RWPE1 (cell line): ENCODE data around the gene CD6.

ENCODE experiments used
- CTCF ChIA-PET: fragments of 350-600 bp; sonication (Branson Sonifier 250); formaldehyde crosslinking; extraction: SDS; loops from one replicate; lab custom pipeline; 2021; lab: Yijun Ruan, JAX
- POLR2A ChIA-PET: fragments of 400-600 bp; formaldehyde crosslinking; extraction: SDS; loops from one replicate; lab custom pipeline; 2020; ENCODE audit warnings: antibody characterized with exemption; ENCODE audit not compliant: low non-redundant PET; lab: Yijun Ruan, JAX
- DNase-seq: peaks from one replicate; pipeline ENCODE4 v3.0.0; 2012; ENCODE audit warnings: low spot score
- H3K27ac ChIP-seq: fragments of 450-650 bp; 2 replicates; pipeline ENCODE4 v1.5.1; 2017
- CTCF ChIP-seq: fragments of 450-650 bp; conservative IDR thresholded peaks from 2 replicates; pipeline ENCODE4 v1.5.1; 2017; ENCODE audit warnings: low read depth, mild to moderate bottlenecking

CD6 gene

GRCh38 chr11:60924110-60924905 lies 47.2 kb upstream of the CD6 start, which contains the start of gene TMEM132A:
TMEM132A (plus strand) TSS chr11:60924460; CDS start chr11:60924634, 174 bp downstream.
- H3K27ac ChIP-seq, result peak within 1 kb of the TSS; percentile 70
- ChIA-PET CTCF (interaction anchor here (0.6 to 1.5 kb wide), 2 partner anchors 11 to 12 kb away, joined by 3 to 4 read pairs; no protein-coding TSS in a partner anchor), POLR2A (interaction anchor here (0.6 kb wide), 1 partner anchor 126 kb away, joined by 3 read pairs; no protein-coding TSS in a partner anchor)
- no peak for TF ChIP-seq CTCF
- peak; percentile 93 for DNase-seq

GRCh38 chr11:60924906-60925853 lies 46.3 kb upstream of the CD6 start:
- DNase-seq, result no peak
- CTCF ChIA-PET, result no interaction called here
- POLR2A ChIA-PET, result interaction anchor here (0.6 kb wide), 1 partner anchor 17 kb away, joined by 9 read pairs; no protein-coding TSS in a partner anchor
- TF ChIP-seq CTCF, result no peak
- peak overlapping the region; percentile 70 for H3K27ac ChIP-seq

- POLR2A ChIA-PET, result interaction anchor here (0.6 kb wide), 1 partner anchor 16 kb away, joined by 9 read pairs; no protein-coding TSS in a partner anchor
- peak; percentile 69 for DNase-seq
- CTCF ChIA-PET, result interaction anchor here (1.2 kb wide), 1 partner anchor 203 kb away, joined by 3 read pairs; no protein-coding TSS in a partner anchor
- TF ChIP-seq CTCF, result no peak
- no peak overlapping the region for H3K27ac ChIP-seq
Observed at GRCh38 chr11:60925868-60926267, 45.6 kb upstream of the CD6 start.

- no peak for TF ChIP-seq CTCF
- H3K27ac ChIP-seq, result no peak overlapping the region
- ChIA-PET POLR2A (no interaction called here), CTCF (interaction anchor here (1.2 kb wide), 1 partner anchor 203 kb away, joined by 3 read pairs; no protein-coding TSS in a partner anchor)
- no peak for DNase-seq
Observed at GRCh38 chr11:60926500-60926899, 45.0 kb upstream of the CD6 start.

- CTCF ChIA-PET, result interaction anchor here (1.2 kb wide), 1 partner anchor 202 kb away, joined by 3 read pairs; no protein-coding TSS in a partner anchor
- POLR2A ChIA-PET, result no interaction called here
- no peak overlapping the region for H3K27ac ChIP-seq
- TF ChIP-seq CTCF, result no peak
- DNase-seq, result no peak
Observed at GRCh38 chr11:60927061-60927592, 44.4 kb upstream of the CD6 start.
